CD4-positive, alpha-beta T cell treated with Interleukin-6 at 100 ng/mL for 8 hours (primary cell): ENCODE results near the gene SPDYE16.
"Not testable (repeated sequence)": the region's sequence is repeated elsewhere in the genome, so short reads cannot be mapped to it uniquely, and the experiment has no call there.

Source experiments
- DNase-seq: peaks from one replicate; pipeline ENCODE4 v3.0.0-alpha.2; 2020; ENCODE audit warnings: mixed read lengths, low spot score

The SPDYE16 gene

GRCh38 chr7:76504351-76505167 is 38.5 kb downstream of the SPDYE16 start:
- not testable (repeated sequence) for DNase-seq

DNA sequence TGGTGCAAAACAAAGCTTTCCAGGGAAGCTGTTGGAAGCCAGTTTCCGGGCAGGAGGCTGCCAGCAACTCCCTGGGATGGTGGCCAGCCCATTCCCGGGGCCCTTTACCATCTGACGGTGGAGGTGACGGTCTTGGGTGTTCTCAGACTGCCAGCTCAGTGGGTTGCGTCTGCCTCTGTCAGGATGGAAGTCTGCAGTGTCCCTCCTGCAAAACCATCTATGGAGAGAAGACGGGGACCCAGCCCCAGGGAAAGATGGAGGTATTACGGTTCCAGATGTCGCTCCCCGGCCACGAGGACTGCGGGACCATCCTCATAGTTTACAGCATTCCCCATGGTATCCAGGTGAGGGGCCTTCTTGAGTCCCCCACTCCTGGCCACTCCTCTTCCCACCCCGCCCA is 39.9 kb downstream of the SPDYE16 start:
- not testable (repeated sequence) for DNase-seq

- DNase-seq, result not testable (repeated sequence)
Measured at GRCh38 chr7:76502836-76503235, 40.3 kb downstream of the SPDYE16 start.

DNA sequence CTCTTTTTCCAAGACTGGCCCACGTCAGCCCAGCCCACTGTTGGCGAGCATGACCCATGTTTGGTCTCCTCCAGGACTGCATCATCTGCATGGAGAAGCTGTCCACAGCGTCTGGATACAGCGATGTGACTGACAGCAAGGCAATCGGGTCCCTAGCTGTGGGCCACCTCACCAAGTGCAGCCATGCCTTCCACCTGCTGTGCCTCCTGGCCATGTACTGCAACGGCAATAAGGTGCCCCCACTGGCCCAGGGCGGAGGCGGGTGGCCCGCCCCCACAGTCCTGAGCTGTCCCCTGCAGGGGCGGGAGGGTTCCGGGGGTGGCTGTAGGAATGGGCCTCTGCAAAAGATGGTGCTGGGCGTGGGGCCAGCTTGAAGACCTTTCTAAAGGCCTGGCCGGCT is 40.9 kb downstream of the SPDYE16 start:
- not testable (repeated sequence) for DNase-seq

DNA sequence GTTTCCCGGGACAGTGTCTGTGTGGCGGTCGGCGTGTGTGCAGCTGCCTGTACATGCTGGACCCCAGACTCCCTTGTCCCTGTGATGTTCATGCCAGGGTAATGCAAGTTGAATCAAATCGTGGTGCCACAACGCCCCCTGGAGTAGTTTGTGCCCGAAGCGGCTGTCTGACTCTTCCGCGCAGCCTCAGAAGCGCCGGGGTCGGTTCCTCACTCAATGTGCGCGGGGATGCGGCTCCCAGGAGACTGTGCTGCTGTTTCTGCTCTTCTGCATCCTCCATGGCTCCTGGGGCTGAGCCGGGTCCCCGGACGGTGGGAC is 43.2 kb downstream of the SPDYE16 start:
- not testable (repeated sequence) for DNase-seq

DNA sequence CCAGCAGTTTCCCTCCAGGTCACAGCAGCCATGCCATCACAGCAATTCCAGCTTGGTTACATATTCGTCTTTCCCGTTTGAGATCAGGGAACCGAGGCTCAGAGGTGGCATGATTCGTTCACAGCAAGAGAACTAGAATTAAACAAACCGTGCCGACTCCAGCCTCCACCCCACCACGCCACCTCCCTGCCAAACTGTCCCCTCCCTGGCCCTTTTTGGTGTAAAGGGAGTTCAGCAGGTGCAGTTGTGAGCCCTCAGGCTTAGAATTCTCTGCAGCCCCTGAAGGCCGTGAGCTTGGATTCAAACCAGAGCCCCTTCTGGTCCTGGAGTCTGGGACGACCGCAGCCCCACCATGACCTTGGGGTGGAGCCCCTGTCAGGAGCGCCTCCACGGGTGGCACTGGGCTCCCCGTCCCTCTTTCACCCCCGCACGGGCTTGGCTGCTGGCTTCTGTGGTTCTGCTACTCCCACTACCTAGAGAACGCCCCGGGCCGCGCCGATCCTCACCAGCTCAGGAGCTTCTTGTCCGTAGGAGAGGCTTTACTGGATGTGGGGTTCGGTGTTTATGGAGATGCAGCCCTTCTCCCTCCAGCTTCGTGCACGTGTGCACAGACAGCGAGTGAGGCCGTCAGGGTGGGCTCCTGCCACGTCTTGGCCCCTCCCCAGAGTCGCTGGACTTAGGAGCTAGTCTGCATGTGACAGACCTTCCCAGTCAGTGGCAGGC is 43.7 kb downstream of the SPDYE16 start:
- DNase-seq, result not testable (repeated sequence)

DNA sequence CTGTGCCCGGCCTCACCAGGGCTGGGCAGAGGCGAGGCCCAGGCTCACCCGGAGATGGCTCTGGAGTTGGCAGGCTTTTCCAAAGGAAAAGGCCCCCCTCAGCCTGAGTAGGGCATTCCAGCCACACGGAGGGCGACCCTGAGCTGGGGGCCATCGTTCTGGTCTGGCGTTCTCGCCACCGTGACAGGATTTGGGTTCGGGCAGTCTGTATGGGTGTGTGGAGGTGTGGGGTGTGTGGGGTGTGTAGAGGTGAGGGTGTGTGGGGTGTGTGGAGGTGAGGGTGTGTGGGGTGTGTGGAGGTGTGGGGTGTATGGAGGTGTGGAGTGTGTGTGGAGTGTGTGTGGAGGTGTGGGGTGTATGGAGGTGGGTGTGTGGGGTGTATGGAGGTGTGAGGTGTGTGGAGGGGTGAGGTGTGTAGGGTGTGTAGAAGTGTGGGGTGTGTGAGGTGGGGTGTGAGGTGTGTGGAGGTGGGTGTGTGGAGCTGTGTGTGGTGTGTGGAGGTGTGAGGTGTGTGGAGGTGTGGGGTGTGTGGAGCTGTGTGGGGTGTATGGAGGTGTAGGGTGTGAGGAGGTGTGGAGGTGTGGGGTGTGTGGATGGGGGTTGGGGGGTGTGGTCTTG is 44.4 kb downstream of the SPDYE16 start:
- DNase-seq, result not testable (repeated sequence)

- not testable (repeated sequence) for DNase-seq
Measured at GRCh38 chr7:76497918-76498582, 45.0 kb downstream of the SPDYE16 start.

- DNase-seq, result not testable (repeated sequence)
Measured at GRCh38 chr7:76495717-76496116, 47.4 kb downstream of the SPDYE16 start.

GRCh38 chr7:76492139-76492538 is 51.0 kb downstream of the SPDYE16 start:
- not testable (repeated sequence) for DNase-seq

- DNase-seq, result not testable (repeated sequence)
Measured at GRCh38 chr7:76487969-76488368, 55.1 kb downstream of the SPDYE16 start.

DNA sequence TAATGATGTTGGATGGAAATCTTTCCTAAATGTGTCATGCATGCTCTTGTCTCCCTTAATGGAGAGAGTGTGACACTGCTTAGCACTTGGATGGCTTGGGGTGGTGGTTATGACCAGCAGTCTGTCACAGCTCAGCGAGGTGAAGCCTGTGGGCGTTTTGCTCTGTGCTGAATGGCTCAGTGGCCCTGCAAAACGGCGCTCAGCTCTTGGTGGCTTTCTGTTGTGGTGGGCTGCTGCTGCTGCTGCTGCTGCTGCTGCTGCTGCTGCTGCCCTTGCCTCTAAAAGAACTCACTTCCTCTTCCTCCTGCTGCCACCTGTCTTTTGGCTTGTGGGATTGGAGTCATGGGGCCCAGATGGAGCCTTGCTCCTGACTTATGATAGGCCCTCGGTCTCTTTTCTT is 56.5 kb downstream of the SPDYE16 start:
- DNase-seq, result not testable (repeated sequence)

GRCh38 chr7:76485822-76486610 is 57.1 kb downstream of the SPDYE16 start:
- not testable (repeated sequence) for DNase-seq

DNA sequence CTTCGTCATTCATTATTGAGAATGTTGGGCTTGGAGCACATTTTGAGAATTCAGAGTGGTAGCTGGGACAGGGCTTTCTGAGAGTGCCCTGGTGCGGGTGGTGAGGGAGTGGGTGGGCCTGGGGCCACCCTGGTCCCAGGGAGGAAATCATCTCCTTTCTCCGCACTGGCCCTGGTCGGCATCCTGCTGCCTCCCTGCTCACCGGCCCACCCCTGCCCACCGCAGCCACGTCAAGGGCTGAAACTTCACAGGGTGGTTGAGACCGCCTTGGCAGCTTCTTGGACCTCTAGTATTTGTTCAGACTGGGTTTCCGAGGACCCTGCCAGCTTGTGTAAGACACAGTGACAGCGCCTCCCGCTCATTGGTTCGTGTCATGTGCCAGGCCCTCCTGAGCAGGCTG is 58.6 kb downstream of the SPDYE16 start:
- DNase-seq, result not testable (repeated sequence)

DNA sequence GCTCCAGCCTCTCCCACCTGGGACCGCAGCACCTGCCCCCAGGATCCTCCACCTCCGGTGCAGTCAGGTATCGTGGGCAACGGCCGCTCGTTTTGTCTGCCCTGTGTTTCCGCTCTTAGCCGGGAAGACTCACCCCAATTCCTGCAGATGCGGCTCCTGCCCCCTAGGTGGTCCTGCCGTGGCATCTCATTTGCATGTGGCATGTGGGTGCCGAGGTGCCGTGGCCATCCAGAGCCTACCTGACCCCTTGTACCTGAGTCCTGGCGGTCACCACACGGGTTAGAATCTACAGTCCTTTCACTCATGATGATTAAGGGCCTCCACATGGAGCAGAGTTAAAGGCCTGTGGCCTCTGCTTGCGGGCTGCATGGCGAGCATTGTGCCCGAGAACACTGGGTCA is 60.0 kb downstream of the SPDYE16 start:
- DNase-seq, result not testable (repeated sequence)

DNA sequence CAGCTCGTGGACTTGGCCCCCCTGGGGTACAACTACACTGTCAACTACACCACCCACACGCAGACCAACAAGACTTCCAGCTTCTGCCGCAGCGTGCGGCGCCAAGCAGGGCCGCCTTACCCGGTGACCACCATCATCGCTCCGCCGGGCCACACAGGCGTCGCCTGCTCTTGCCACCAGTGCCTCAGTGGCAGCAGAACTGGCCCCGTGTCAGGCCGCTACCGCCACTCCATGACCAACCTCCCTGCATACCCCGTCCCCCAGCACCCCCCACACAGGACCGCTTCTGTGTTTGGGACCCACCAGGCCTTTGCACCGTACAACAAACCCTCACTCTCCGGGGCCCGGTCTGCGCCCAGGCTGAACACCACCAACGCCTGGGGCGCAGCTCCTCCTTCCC is 60.4 kb downstream of the SPDYE16 start:
- DNase-seq, result not testable (repeated sequence)
